GM23338 (cell line): ENCODE data around the gene PEX13.

Source experiments
- EZH2phosphoT487 ChIP-seq: fragments of 200-600 bp; sonication (generic); IDR thresholded peaks from one replicate; pipeline ENCODE4 v1.8.1; 2018; ENCODE audit warnings: antibody characterized with exemption; ENCODE audit not compliant: unreplicated experiment
- POLR2AphosphoS5 ChIP-seq: IDR thresholded peaks from 2 replicates; pipeline ENCODE4 v1.6.1; 2016; ENCODE audit warnings: antibody characterized with exemption, low read depth

GRCh38 chr2:61091485-61091884, 74.0 kb downstream of the PEX13 start:
- no peak for TF ChIP-seq EZH2phosphoT487
- no peak for TF ChIP-seq POLR2AphosphoS5
